DOHH2 (cell line): ENCODE measurements around the gene UBR1.

ENCODE experiments used
- H3F3A ChIP-seq: fragments of 200-600 bp; sonication (generic), shearing (Covaris generic); 2 replicates; pipeline ENCODE4 v1.6.0; 2016; ENCODE audit warnings: antibody characterized with exemption, mild to moderate bottlenecking; ENCODE audit not compliant: control insufficient read depth, insufficient read depth
- H3K27ac ChIP-seq: fragments of 200-600 bp; sonication (generic); 2 replicates; pipeline ENCODE4 v1.5.1; 2014; ENCODE audit warnings: low read depth, mild to moderate bottlenecking, low read length, moderate library complexity
- H3K27me3 ChIP-seq: fragments of 200-600 bp; sonication (generic); 2 replicates; pipeline ENCODE4 v1.6.1; 2014; ENCODE audit warnings: mild to moderate bottlenecking, low read length, mixed read lengths; ENCODE audit not compliant: control insufficient read depth
- H3K36me3 ChIP-seq: fragments of 200-600 bp; sonication (generic); 2 replicates; pipeline ENCODE4 v1.6.1; 2014; ENCODE audit warnings: mild to moderate bottlenecking, low read length, moderate library complexity, mixed read lengths; ENCODE audit not compliant: control insufficient read depth
- H3K4me1 ChIP-seq: fragments of 200-600 bp; sonication (generic); 2 replicates; pipeline ENCODE4 v1.6.1; 2014; ENCODE audit warnings: mild to moderate bottlenecking, low read length, mixed read lengths; ENCODE audit not compliant: control insufficient read depth
- H3K4me2 ChIP-seq: fragments of 200-600 bp; sonication (generic); 2 replicates; pipeline ENCODE4 v1.6.0; 2014; ENCODE audit warnings: mild to moderate bottlenecking, low read length, moderate library complexity
- H3K4me3 ChIP-seq: fragments of 200-600 bp; sonication (generic); 2 replicates; pipeline ENCODE4 v1.5.1; 2014; ENCODE audit warnings: mild to moderate bottlenecking, low read length, mixed read lengths
- H3K79me2 ChIP-seq: fragments of 200-600 bp; sonication (generic); 2 replicates; pipeline ENCODE4 v1.6.1; 2014; ENCODE audit warnings: mild to moderate bottlenecking, low read length, mixed read lengths; ENCODE audit not compliant: control insufficient read depth
- H3K9me2 ChIP-seq: fragments of 200-600 bp; sonication (generic); replicated peaks from 2 replicates; pipeline ENCODE4 v1.6.1; 2014; ENCODE audit warnings: mild to moderate bottlenecking, low read length, mixed read lengths; ENCODE audit not compliant: control insufficient read depth
- H3K9me3 ChIP-seq: fragments of 200-600 bp; sonication (generic); 2 replicates; pipeline ENCODE4 v1.6.1; 2014; ENCODE audit warnings: antibody characterized with exemption, low read length, mixed read lengths; ENCODE audit not compliant: control insufficient read depth, insufficient read depth
- H4K20me1 ChIP-seq: fragments of 200-600 bp; sonication (generic); 2 replicates; pipeline ENCODE4 v1.6.0; 2014; ENCODE audit warnings: low read depth, mild to moderate bottlenecking, antibody characterized with exemption, low read length, moderate library complexity; ENCODE audit not compliant: control insufficient read depth, insufficient read depth
- EZH2phosphoT487 ChIP-seq: fragments of 200-600 bp; sonication (generic); IDR thresholded peaks from 2 replicates; pipeline ENCODE4 v1.6.1; 2017; ENCODE audit warnings: borderline replicate concordance, mild to moderate bottlenecking, antibody characterized with exemption, low read length, moderate library complexity, mixed read lengths
- TF ChIP-seq, protein P1 (sequence below): fragments of 200-600 bp; sonication (generic); IDR thresholded peaks from one replicate; pipeline ENCODE4 v1.5.1; 2014; ENCODE audit warnings: antibody characterized with exemption, mild to moderate bottlenecking, low read depth, low read length; ENCODE audit not compliant: poor library complexity, severe bottlenecking

The UBR1 gene

DNA sequence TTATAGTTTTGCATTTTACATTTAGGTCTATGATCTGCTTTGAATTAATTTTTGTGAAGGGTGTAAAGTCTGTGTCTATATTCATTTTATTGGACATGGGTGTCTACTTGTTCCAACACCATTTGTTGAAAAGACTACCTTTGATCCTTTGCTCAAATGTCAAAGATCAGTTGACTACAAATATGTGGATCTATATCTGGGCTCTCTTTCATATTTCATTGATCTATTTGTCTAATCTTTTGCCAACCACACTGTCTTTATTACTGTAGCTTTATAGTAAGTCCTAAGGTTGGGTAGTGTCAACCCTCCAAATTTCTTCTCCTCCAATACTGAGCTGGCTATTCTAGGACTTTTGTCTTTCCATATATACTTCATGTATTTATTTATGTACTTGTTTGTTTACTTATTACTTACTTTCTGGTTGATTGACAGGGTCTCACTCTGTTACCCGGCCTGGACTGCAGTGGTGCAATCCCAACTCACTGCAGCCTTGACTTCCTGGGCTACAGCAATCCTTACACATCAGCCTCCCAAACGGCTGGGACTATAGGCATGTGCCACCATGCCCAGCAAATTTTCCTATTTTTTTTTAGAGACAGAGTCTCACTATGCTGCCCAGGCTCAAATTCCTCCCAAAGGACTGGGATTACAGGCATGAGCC lies 131.5 kb downstream of the UBR1 start:
- H3K36me3 ChIP-seq = peaks cover 52% of the 10 kb centered on the region
- no peaks in the 10 kb centered on the region for H3K9me3 ChIP-seq
- no peaks in the 10 kb centered on the region for H3K9me2 ChIP-seq
- no peaks in the 10 kb centered on the region for H3F3A ChIP-seq
- TF ChIP-seq EZH2phosphoT487 = no peak
- TF ChIP-seq, protein P1, sequence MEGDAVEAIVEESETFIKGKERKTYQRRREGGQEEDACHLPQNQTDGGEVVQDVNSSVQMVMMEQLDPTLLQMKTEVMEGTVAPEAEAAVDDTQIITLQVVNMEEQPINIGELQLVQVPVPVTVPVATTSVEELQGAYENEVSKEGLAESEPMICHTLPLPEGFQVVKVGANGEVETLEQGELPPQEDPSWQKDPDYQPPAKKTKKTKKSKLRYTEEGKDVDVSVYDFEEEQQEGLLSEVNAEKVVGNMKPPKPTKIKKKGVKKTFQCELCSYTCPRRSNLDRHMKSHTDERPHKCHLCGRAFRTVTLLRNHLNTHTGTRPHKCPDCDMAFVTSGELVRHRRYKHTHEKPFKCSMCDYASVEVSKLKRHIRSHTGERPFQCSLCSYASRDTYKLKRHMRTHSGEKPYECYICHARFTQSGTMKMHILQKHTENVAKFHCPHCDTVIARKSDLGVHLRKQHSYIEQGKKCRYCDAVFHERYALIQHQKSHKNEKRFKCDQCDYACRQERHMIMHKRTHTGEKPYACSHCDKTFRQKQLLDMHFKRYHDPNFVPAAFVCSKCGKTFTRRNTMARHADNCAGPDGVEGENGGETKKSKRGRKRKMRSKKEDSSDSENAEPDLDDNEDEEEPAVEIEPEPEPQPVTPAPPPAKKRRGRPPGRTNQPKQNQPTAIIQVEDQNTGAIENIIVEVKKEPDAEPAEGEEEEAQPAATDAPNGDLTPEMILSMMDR = no peak
- no peak overlapping the region for H3K4me3 ChIP-seq
- H3K4me2 ChIP-seq = no peak overlapping the region
- H3K27ac ChIP-seq = no peak overlapping the region
- no peaks in the 10 kb centered on the region for H4K20me1 ChIP-seq
- no peaks in the 10 kb centered on the region for H3K79me2 ChIP-seq
- H3K27me3 ChIP-seq = no peaks in the 10 kb centered on the region
- no peaks in the 10 kb centered on the region for H3K4me1 ChIP-seq

DNA sequence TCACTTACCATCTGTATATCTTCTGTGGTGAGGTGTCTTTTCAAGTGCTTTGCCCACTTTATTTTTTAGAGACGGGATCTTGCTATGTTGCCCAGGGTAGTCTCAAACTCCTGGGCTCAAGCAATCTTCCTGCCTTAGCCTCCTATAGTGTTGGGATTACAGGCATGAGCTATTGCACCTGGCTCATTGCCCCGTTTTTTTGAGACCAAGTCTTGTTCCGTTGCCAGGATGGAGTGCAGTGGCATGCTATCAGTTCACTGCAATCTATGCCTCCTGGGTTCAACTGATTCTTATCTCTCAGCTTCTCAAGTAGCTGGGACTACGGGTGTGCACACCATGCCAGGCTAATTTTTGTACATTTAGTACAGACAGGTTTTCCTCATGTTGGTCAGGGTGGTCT lies 132.7 kb downstream of the UBR1 start:
- no peaks in the 10 kb centered on the region for H3F3A ChIP-seq
- no peaks in the 10 kb centered on the region for H4K20me1 ChIP-seq
- no peak overlapping the region for H3K4me3 ChIP-seq
- no peaks in the 10 kb centered on the region for H3K4me1 ChIP-seq
- H3K36me3 ChIP-seq = peaks cover 50% of the 10 kb centered on the region
- TF ChIP-seq EZH2phosphoT487 = no peak
- TF ChIP-seq, protein P1 = no peak
- no peaks in the 10 kb centered on the region for H3K27me3 ChIP-seq
- H3K27ac ChIP-seq = no peak overlapping the region
- no peaks in the 10 kb centered on the region for H3K9me2 ChIP-seq
- H3K9me3 ChIP-seq = no peaks in the 10 kb centered on the region
- H3K79me2 ChIP-seq = no peaks in the 10 kb centered on the region
- no peak overlapping the region for H3K4me2 ChIP-seq

DNA sequence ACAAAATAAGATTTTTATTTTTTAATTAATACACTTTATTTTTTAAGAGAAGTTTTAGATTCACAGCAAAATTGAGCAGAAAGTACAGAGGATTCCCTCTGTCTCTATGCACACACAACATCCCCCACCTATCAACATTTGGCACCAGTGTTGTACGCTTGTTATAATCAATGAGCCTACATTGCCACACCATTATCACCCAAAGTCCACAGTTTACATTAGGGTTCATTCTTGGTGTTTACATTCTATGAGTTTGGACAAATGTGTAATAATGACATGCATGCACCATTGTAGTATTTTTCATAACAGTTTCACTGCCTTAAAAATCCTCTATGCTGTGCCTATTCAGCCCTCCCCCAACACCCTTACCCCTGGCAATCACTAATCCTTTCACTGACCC lies 134.0 kb downstream of the UBR1 start:
- Histone ChIP-seq H3K79me2 (no peaks in the 10 kb centered on the region), H3K36me3 (peaks cover 37% of the 10 kb centered on the region), H3K9me3 (no peaks in the 10 kb centered on the region), H3K27me3 (no peaks in the 10 kb centered on the region), H4K20me1 (no peaks in the 10 kb centered on the region), H3K9me2 (no peaks in the 10 kb centered on the region), H3K27ac (no peak overlapping the region), H3F3A (no peaks in the 10 kb centered on the region), H3K4me1 (no peaks in the 10 kb centered on the region), H3K4me2 (no peak overlapping the region), H3K4me3 (no peak overlapping the region)
- TF ChIP-seq, protein P1 = no peak
- no peak for TF ChIP-seq EZH2phosphoT487
